Heart left ventricle (tissue), 16 donors: ENCODE measurements around the gene THOC6. TPM values are rescaled to one million over a fixed set of nuclear protein-coding genes. Genes with fewer than 3 reads are reported as not detected.

Source experiments
- ATAC-seq, 4 donors: fragments of 200-7000 bp; cut with Tn5 transposase; one replicate each; pipeline ENCODE4 v1.9.1; 2020 to 2022; ENCODE audit warnings: moderate library complexity in 4 of 4, mild to moderate bottlenecking in 3 of 4, moderate number of reproducible peaks in 1 of 4
- DNase-seq, 5 donors: peaks; one replicate each; pipeline ENCODE4 v3.0.0-alpha.2; 2020
- H3K27ac ChIP-seq, 12 donors: fragments of 200-600 bp; sonication (generic) in 4 of 12; one replicate each; pipeline versions ENCODE4 v1.5.0 to v1.8.0; 2016 to 2022; ENCODE audit warnings: mild to moderate bottlenecking in 2 of 12
- H3K27me3 ChIP-seq, 9 donors: fragments of 200-600 bp; sonication (generic) in 2 of 9; one replicate each; pipeline versions ENCODE4 v1.5.1 to v1.8.0; 2016 to 2022; ENCODE audit warnings: mild to moderate bottlenecking in 3 of 9
- H3K36me3 ChIP-seq, 9 donors: fragments of 200-600 bp; sonication (generic) in 2 of 9; one replicate each; pipeline versions ENCODE4 v1.5.0 to v1.8.0; 2018 to 2022; ENCODE audit warnings: mild to moderate bottlenecking in 2 of 9
- H3K4me1 ChIP-seq, 12 donors: fragments of 200-600 bp; sonication (generic) in 4 of 12; one replicate each; pipeline versions ENCODE4 v1.5.0 to v1.8.0; 2016 to 2022; ENCODE audit warnings: mild to moderate bottlenecking in 3 of 12
- H3K4me3 ChIP-seq, 12 donors: fragments of 200-600 bp; sonication (generic) in 4 of 12; one replicate each; pipeline versions ENCODE4 v1.5.0 to v1.8.0; 2017 to 2022; ENCODE audit warnings: mild to moderate bottlenecking in 9 of 12, moderate library complexity in 4 of 12
- H3K9me3 ChIP-seq, 12 donors: fragments of 200-600 bp; sonication (generic) in 4 of 12; one replicate each; pipeline versions ENCODE4 v1.5.0 to v1.8.0; 2016 to 2022; ENCODE audit warnings: mild to moderate bottlenecking in 1 of 12
- POLR2A ChIP-seq, 2 donors: fragments of 450-650 bp; IDR thresholded peaks; one replicate each; pipeline ENCODE4 v1.6.1; 2017; ENCODE audit warnings: antibody characterized with exemption in 2 of 2, mild to moderate bottlenecking in 2 of 2, moderate library complexity in 2 of 2
- WGBS, 4 donors: extraction: QIAGEN DNeasy Blood & Tissue Kit in 2 of 4; methylation state at CpG; one replicate each; pipeline versions ENCODE4 v1.1.5 to v1.1.7; 2013 to 2018; 5-methylcytosine and 5-hydroxymethylcytosine counted together
- intact Hi-C, 10 donors: fragments of 100-400 bp; cut with DNase I; formaldehyde crosslinking; loops; one replicate each; pipeline versions ENCODE4 v1.11.1 to v1.14.2; 2022
- polyA plus RNA-seq, 2 donors: library from polyadenylated mRNA; stranded (reverse); fragments of 200-250 nt; gene quantifications; one replicate each; pipeline ENCODE4 v1.2.3, GENCODE V29; 2013
- total RNA-seq, 9 donors: library from RNA; depleted of rRNA in 2 of 9; stranded (reverse); fragments of >200 nt in 2 of 9; fragmentation: NEBNext Ultra II Directional in 3 of 9; extraction: Animal tissue kit (Norgen Biotek cat#: 25700) in 3 of 9; gene quantifications; one replicate each; pipeline versions ENCODE4 v1.1.0 to v1.2.4, GENCODE V29; 2016 to 2023
- TF ChIP-seq, protein P1 (sequence below), 12 donors: fragments of 200-600 bp; sonication (generic) in 4 of 12; IDR thresholded peaks; one replicate each; pipeline versions ENCODE4 v1.5.0 to v1.8.0; 2018 to 2022; ENCODE audit warnings: antibody characterized with exemption in 12 of 12, mild to moderate bottlenecking in 5 of 12
- donor health status: ischemic (EF 13 %, LVEDD 7.1; RV severe dilation, severe dysfunction).
- donor health status: healthy with polysubstance abuse.
- donor health status: DM: no; HTN: yes; CAD: no.
- donor health status: DM: no; HTN: no; CAD: no.
- donor health status: ischemic (EF 25% LVEDD 6.9; RV normal size, moderate dysfunction).
- donor health status: ischemic (EF 25% LVEDD 5.7; RV mildly dilated, moderate dysfunction).
- donor health status: healthy.
- donor health status: DM: yes; HTN: yes; CAD: no.
- donor health status: ischemic (EF 35%, LVEDD 5.7; RV mildly dilated, moderate dysfunction).
- donor health status: nonischemic (EF 11% LVEDD 7.7; RV severe dilation, severe dysfunction).
- donor health status: DM: yes; HTN: yes; CAD: no.
- donor health status: PGD.
- donor health status: ischemic (EF 29% LVEDD 5.4; RV normal size, mild dysfunction).
- donor health status: nonischemic (EF 23%, LVEDD 6.1; RV moderate dilation, normal function).

THOC6 gene
- total and polyA plus RNA-seq, 11 donors = 6.9 to 23.0 (median 10.3) TPM

DNA sequence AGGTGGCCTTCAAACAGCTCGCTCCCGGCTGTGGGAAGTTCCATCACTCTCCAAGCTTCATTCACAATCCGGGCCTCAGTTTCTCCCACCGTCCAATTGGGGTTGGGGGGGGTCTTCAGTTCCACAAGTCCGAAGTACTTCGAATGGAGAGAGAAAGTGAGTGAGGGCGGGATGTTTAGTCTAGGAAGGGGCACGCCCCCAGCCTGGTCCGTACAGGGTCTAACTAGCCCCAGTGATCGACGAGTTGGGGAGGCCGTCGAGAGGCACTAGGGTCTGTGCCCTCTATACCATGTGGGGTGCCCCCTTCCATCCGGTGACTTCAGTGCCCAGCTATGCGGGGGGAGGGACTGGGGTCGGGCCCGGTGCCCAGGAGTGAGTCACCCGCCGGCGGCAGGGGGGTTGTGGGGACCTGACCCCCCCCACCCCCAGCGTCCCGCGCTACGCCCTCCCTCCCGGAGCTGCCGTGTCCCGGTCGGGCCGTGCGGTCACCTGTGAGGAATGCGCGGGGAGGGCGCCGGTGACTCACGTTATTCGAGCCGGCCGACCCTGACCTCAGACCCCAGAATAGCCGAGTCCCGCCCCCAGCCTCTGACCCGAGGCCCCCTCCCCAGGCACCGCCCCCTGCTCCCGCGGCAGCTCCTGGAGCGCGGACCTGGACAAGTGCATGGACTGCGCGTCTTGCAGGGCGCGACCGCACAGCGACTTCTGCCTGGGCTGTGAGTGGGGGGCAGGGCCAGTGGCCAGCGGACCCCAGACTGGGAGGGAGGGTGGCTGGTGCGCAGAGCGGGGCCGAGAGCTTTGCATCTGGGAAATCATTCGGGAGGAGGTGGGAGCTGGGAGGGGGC is 3.0 kb upstream of the THOC6 start:
- Histone ChIP-seq H3K4me1 (peaks cover 13 to 62% (median 44%) of the 10 kb centered on the region in 12 donors), H3K27ac (peak overlapping the region; percentile 31 to 100 (median 96)), H3K4me3 (peak overlapping the region; percentile 35 to 99 (median 76)), H3K27me3 (peaks cover 6 to 21% (median 14%) of the 10 kb centered on the region in 9 donors), H3K36me3 (peaks cover 0 to 6% (median 4%) of the 10 kb centered on the region in 9 donors), H3K9me3 (no peaks in the 10 kb centered on the region)
- intact Hi-C loops = loop anchor here in 1 of 10 donors (1.0 kb wide), 1 partner anchor 17 kb away; no protein-coding TSS in a partner anchor
- TF ChIP-seq, protein P1, sequence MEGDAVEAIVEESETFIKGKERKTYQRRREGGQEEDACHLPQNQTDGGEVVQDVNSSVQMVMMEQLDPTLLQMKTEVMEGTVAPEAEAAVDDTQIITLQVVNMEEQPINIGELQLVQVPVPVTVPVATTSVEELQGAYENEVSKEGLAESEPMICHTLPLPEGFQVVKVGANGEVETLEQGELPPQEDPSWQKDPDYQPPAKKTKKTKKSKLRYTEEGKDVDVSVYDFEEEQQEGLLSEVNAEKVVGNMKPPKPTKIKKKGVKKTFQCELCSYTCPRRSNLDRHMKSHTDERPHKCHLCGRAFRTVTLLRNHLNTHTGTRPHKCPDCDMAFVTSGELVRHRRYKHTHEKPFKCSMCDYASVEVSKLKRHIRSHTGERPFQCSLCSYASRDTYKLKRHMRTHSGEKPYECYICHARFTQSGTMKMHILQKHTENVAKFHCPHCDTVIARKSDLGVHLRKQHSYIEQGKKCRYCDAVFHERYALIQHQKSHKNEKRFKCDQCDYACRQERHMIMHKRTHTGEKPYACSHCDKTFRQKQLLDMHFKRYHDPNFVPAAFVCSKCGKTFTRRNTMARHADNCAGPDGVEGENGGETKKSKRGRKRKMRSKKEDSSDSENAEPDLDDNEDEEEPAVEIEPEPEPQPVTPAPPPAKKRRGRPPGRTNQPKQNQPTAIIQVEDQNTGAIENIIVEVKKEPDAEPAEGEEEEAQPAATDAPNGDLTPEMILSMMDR (IDR thresholded peaks at IDR 0.05) = peak in 2 of 12 donors; percentile 2 to 3
- no peak for TF ChIP-seq POLR2A (IDR thresholded peaks at IDR 0.05)
- ATAC-seq (peak; percentile 15 to 51 (median 38)), DNase-seq (peak; percentile 82 to 91 (median 87))
- 1 to 3% (median 1%) methylated on average over 29 to 57 of the region's 57 CpGs for WGBS, 4 donors

DNA sequence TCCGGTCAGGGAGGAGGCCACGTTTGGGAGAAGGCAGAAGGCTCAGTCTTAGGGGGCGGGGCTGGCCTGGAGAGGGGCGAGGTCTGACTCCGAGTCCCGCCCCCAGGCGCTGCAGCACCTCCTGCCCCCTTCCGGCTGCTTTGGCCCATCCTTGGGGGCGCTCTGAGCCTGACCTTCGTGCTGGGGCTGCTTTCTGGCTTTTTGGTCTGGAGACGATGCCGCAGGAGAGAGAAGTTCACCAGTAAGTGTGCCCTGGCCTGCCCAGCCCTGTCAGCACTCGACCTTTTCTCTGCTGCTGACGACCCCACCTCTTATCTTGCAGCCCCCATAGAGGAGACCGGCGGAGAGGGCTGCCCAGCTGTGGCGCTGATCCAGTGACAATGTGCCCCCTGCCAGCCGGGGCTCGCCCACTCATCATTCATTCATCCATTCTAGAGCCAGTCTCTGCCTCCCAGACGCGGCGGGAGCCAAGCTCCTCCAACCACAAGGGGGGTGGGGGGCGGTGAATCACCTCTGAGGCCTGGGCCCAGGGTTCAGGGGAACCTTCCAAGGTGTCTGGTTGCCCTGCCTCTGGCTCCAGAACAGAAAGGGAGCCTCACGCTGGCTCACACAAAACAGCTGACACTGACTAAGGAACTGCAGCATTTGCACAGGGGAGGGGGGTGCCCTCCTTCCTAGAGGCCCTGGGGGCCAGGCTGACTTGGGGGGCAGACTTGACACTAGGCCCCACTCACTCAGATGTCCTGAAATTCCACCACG is 2.2 kb upstream of the THOC6 start:
- no peaks in the 10 kb centered on the region for H3K9me3 ChIP-seq
- H3K4me3 ChIP-seq = peak overlapping the region; percentile 35 to 99 (median 76)
- ATAC-seq = peak; percentile 30 to 64 (median 48)
- peak; percentile 88 to 91 (median 89) for DNase-seq
- intact Hi-C loops = no loop called here
- TF ChIP-seq, protein P1 (IDR thresholded peaks at IDR 0.05) = peak in 9 of 12 donors; percentile 23 to 64 (median 42)
- TF ChIP-seq POLR2A (IDR thresholded peaks at IDR 0.05) = no peak
- peaks cover 0 to 14% (median 11%) of the 10 kb centered on the region in 9 donors for H3K36me3 ChIP-seq
- peaks cover 6 to 21% (median 14%) of the 10 kb centered on the region in 9 donors for H3K27me3 ChIP-seq
- WGBS, 4 donors = 15 to 27% (median 24%) methylated on average over 19 to 25 of the region's 25 CpGs
- peak overlapping the region; percentile 31 to 100 (median 96) for H3K27ac ChIP-seq
- H3K4me1 ChIP-seq = peaks cover 13 to 62% (median 44%) of the 10 kb centered on the region in 12 donors

DNA sequence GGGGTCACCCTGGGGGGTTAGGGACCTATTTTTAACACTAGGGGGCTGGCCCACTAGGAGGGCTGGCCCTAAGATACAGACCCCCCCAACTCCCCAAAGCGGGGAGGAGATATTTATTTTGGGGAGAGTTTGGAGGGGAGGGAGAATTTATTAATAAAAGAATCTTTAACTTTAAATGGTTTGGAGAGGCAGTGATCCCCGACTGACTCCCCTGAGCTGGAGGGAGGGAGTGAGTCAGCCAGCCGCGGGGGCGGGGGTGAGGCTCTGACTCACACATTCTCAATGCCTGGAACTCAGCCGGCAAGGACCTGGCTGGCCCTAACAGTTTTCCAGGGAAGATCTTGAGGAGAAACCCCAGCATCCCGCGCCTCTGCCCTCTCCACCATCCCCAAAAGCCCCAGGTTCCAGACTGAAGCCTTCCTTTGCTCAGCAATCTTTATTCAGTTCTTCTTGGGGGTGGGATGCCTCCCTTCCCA is 1.6 kb upstream of the THOC6 start:
- no peaks in the 10 kb centered on the region for H3K9me3 ChIP-seq
- intact Hi-C loops = no loop called here
- peaks cover 6 to 17% (median 14%) of the 10 kb centered on the region in 9 donors for H3K27me3 ChIP-seq
- peaks cover 0 to 20% (median 17%) of the 10 kb centered on the region in 9 donors for H3K36me3 ChIP-seq
- no peak for TF ChIP-seq POLR2A (IDR thresholded peaks at IDR 0.05)
- TF ChIP-seq, protein P1 (IDR thresholded peaks at IDR 0.05) = peak in 1 of 12 donors; percentile 4
- peak; percentile 89 to 94 (median 91) for DNase-seq
- H3K4me1 ChIP-seq = peaks cover 13 to 62% (median 44%) of the 10 kb centered on the region in 12 donors
- 9 to 18% (median 14%) methylated on average over 8 of the region's 8 CpGs for WGBS, 4 donors
- ATAC-seq = peak in 3 of 4 donors; percentile 35 to 62 (median 54)
- peak overlapping the region in 11 of 12 donors; percentile 56 to 99 (median 78) for H3K4me3 ChIP-seq
- peak overlapping the region; percentile 82 to 100 (median 96) for H3K27ac ChIP-seq
